Naive thymus-derived CD8-positive, alpha-beta T cell (primary cell): Measurements from ENCODE around the gene SETD5. TPM values are rescaled to one million over a fixed set of nuclear protein-coding genes. Genes with fewer than 3 reads are reported as not detected.

Experiments
- ATAC-seq, 2 donors: fragments of 150-1000 bp; cut with Tn5 transposase in 1 of 2; sonication (Bioruptor Pico), chemical (Tn5 transposase) in 1 of 2; 1 replicate in 1 of 2; 2 replicates in 1 of 2; pipeline ENCODE4 v1.10.0; 2021; ENCODE audit warnings: mild to moderate bottlenecking in 2 of 2, moderate library complexity in 2 of 2
- POLR2A ChIA-PET: fragments of 350-600 bp; sonication (Branson Sonifier 250); formaldehyde crosslinking; loops from one replicate; lab custom pipeline; 2021; ENCODE audit warnings: antibody characterized with exemption; lab: Charles Lee
- DNase-seq, 10 donors: peaks; one replicate each; pipeline versions ENCODE4 v3.0.0 to v3.0.0-alpha.2; 2020 to 2022
- H3K27ac Mint-ChIP-seq, 10 donors: one replicate each; pipeline ENCODE4 v1.8.0; 2020 to 2022; ENCODE audit warnings: mild to moderate bottlenecking in 10 of 10, mixed read lengths in 10 of 10, moderate library complexity in 4 of 10, inconsistent platforms in 1 of 10
- H3K27me3 Mint-ChIP-seq, 5 donors: one replicate each; pipeline ENCODE4 v1.8.0; 2021 to 2022; ENCODE audit warnings: mixed read lengths in 5 of 5
- H3K36me3 Mint-ChIP-seq, 3 donors: one replicate each; pipeline ENCODE4 v1.8.0; 2020 to 2022; ENCODE audit warnings: mixed read lengths in 3 of 3, mild to moderate bottlenecking in 2 of 3, inconsistent platforms in 1 of 3
- H3K4me1 Mint-ChIP-seq, 4 donors: one replicate each; pipeline ENCODE4 v1.8.0; 2021 to 2022; ENCODE audit warnings: mixed read lengths in 4 of 4
- H3K4me3 Mint-ChIP-seq, 10 donors: one replicate each; pipeline ENCODE4 v1.8.0; 2020 to 2022; ENCODE audit warnings: mild to moderate bottlenecking in 10 of 10, mixed read lengths in 10 of 10, moderate library complexity in 6 of 10, inconsistent platforms in 1 of 10
- H3K9me3 Mint-ChIP-seq, 9 donors: one replicate each; pipeline ENCODE4 v1.8.0; 2020 to 2022; ENCODE audit warnings: mixed read lengths in 9 of 9, mild to moderate bottlenecking in 3 of 9, inconsistent platforms in 1 of 9, moderate library complexity in 1 of 9
- polyA plus RNA-seq, 3 donors: library from polyadenylated mRNA; unstranded; fragments of 300-500 nt; fragmentation: Illumina TruSeq; gene quantifications; one replicate each; pipeline ENCODE4 v1.2.3, GENCODE V29; 2021
- total RNA-seq, 8 experiments: library from RNA in 2 of 8; stranded (reverse) in 2 of 8; gene quantifications; one replicate each; pipeline ENCODE4 v1.2.3 and lab custom pipeline; 2021 to 2026

Gene SETD5
- total and polyA plus RNA-seq, 5 experiments from 2014 or later: 16.0 to 146 (median 43.0) TPM

DNA sequence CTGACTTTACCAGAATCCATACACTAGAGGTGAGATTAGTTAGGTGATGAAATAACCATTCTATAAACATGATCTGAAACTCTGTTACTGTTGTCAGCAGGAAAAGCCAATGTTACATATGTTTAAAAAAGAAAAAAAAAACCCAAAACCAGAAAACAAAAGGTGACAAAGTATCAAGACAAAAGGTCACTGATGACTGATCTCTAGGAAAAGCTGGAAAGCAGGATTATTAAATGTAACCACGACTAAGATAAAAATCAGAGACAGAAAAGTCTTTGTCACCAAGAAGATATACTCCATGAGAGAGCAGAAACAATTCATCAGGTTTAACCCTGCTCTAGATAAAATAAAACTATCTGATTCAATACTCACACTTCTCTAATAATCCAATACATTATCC lies 5.4 kb upstream of the SETD5 start:
- Mint-ChIP-seq H3K4me3 (peak overlapping the region in 7 of 10 donors; percentile 5 to 58 (median 33)), H3K9me3 (no peaks in the 10 kb centered on the region), H3K27ac (peak overlapping the region in 9 of 10 donors; percentile 10 to 96 (median 71)), H3K27me3 (peaks cover 0 to under 1% (median 0%) of the 10 kb centered on the region in 5 donors), H3K4me1 (peaks cover 31 to 68% (median 58%) of the 10 kb centered on the region in 4 donors), H3K36me3 (peaks cover 0 to 82% (median 21%) of the 10 kb centered on the region in 3 donors)
- POLR2A ChIA-PET: interaction anchor here (0.6 kb wide), 1 partner anchor 401 kb away, joined by 3 read pairs; the partner anchor contains the start of genes ARPC4 and TADA3
- DNase-seq (no peak), ATAC-seq (no peak)

DNA sequence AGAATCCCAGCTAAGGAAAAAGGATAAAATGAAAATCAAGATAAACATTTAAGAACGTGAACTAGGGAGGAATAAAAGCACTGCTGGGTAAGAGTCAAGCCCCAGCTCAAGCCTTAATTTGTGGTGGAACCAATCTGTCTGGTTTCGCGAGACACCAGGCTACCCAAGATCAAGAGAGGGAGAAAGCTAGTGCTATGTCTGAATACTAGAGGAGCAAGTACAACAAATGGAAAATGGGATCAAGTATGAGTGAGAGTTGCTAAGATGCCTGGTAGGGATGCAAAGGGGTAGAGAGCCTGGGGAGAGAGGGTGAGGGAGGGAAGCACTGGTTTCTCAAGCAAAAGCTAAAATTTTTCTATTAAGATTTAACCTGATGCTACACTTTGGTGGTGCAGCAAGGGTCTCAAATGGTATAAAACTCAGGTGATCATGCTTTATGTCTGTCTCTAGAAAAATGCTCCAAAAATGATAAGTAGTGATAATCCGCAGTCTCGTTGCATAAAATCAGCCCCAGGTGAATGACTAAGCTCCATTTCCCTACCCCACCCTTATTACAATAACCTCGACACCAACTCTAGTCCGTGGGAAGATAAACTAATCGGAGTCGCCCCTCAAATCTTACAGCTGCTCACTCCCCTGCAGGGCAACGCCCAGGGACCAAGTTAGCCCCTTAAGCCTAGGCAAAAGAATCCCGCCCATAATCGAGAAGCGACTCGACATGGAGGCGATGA lies 1.7 kb upstream of the SETD5 start:
- peaks cover 0 to 4% (median 0%) of the 10 kb centered on the region in 5 donors for H3K27me3 Mint-ChIP-seq
- no peak for ATAC-seq
- H3K36me3 Mint-ChIP-seq: peaks cover 0 to 48% (median 12%) of the 10 kb centered on the region in 3 donors
- peak overlapping the region; percentile 89 to 99 (median 96) for H3K4me3 Mint-ChIP-seq
- peak overlapping the region; percentile 94 to 99 (median 98) for H3K27ac Mint-ChIP-seq
- POLR2A ChIA-PET: interaction anchor here (0.6 to 5.1 kb wide), 16 partner anchors 9 to 798 kb away, joined by 3 to 131 read pairs (median 7); partner anchors contain the start of genes BRPF1, MTMR14 and THUMPD3
- no peaks in the 10 kb centered on the region for H3K9me3 Mint-ChIP-seq
- no peak for DNase-seq
- H3K4me1 Mint-ChIP-seq: peaks cover 46 to 78% (median 72%) of the 10 kb centered on the region in 4 donors

DNA sequence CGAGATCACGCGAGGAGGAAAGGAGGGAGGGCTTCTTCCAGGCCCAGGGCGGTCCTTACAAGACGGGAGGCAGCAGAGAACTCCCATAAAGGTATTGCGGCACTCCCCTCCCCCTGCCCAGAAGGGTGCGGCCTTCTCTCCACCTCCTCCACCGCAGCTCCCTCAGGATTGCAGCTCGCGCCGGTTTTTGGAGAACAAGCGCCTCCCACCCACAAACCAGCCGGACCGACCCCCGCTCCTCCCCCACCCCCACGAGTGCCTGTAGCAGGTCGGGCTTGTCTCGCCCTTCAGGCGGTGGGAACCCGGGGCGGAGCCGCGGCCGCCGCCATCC lies 1.1 kb upstream of the SETD5 start:
- H3K4me3 Mint-ChIP-seq: peak overlapping the region; percentile 89 to 99 (median 96)

GRCh38 chr3:9396632-9397331 lies 633 bp upstream of the SETD5 start:
- Mint-ChIP-seq H3K9me3 (no peaks in the 10 kb centered on the region), H3K4me1 (peaks cover 46 to 78% (median 71%) of the 10 kb centered on the region in 4 donors), H3K27me3 (peaks cover 0 to 4% (median 0%) of the 10 kb centered on the region in 5 donors), H3K4me3 (peak overlapping the region; percentile 90 to 99 (median 96)), H3K36me3 (peaks cover 0 to 38% (median 5%) of the 10 kb centered on the region in 3 donors), H3K27ac (peak overlapping the region; percentile 96 to 99 (median 98))
- DNase-seq: peak; percentile 96 to 100 (median 99)
- ATAC-seq: peak; percentile 70 to 71
- POLR2A ChIA-PET: interaction anchor here (0.8 to 5.1 kb wide), 28 partner anchors 8 to 1039 kb away, joined by 3 to 131 read pairs (median 6); partner anchors contain the start of genes ARPC4, BRPF1, CRELD1 and MTMR14

More for the DNA sequence above, 1.1 kb upstream of the SETD5 start:
- Mint-ChIP-seq H3K27ac (peak overlapping the region; percentile 94 to 99 (median 98)), H3K27me3 (peaks cover 0 to 4% (median 0%) of the 10 kb centered on the region in 5 donors), H3K36me3 (peaks cover 0 to 43% (median 10%) of the 10 kb centered on the region in 3 donors), H3K9me3 (no peaks in the 10 kb centered on the region), H3K4me1 (peaks cover 48 to 78% (median 72%) of the 10 kb centered on the region in 4 donors)
- POLR2A ChIA-PET: interaction anchor here (0.8 to 5.1 kb wide), 24 partner anchors 8 to 852 kb away, joined by 3 to 131 read pairs (median 6); partner anchors contain the start of genes ARPC4, BRPF1, CRELD1 and MTMR14
- peak in 6 of 10 donors; percentile 80 to 89 (median 82) for DNase-seq
- ATAC-seq: peak; percentile 35 to 41

DNA sequence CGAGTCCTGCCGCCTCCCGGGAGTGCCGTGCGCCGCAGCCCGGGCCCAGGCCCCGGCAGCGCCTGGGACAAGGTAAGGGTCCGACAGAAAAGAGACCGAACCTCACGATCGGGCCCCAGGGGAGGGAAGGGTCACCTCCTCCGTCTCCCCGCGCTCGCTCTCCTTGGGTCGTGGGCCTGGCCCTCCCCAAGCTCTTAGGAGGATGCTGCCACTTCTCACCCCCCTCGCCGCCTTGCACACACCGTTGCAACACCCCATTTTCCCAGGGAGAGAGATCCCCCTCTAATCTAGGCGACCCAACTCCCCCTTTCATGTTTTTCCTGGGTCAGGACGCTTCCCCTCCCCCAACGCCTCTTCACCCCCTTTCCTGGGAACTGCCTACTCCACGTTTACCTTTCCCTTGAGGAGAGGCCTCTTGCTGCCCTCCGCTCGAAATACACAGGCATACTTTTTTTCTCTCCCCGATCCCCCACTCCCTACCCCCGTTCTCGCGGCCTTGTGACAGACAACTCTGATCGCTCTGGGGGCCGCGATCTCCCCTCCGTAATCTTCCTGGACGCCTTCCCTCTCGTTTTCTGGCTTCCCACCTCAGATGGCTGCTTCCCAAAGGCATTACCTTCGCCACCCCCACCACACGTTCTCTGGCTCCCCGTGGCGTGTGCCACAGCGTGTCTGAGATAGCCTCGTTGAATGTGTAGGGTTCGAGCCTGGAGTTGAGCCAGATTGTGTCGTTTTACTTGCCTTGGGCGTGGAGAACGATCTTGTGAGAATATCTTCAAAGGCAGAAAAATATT lies 688 bp downstream of the SETD5 start:
- H3K4me1 Mint-ChIP-seq: peaks cover 49 to 78% (median 71%) of the 10 kb centered on the region in 4 donors
- POLR2A ChIA-PET: interaction anchor here (0.6 to 5.1 kb wide), 14 partner anchors 9 to 395 kb away, joined by 3 to 131 read pairs (median 10); partner anchors contain the start of genes ARPC4, MTMR14, TADA3 and THUMPD3
- peaks cover 0 to 24% (median 4%) of the 10 kb centered on the region in 3 donors for H3K36me3 Mint-ChIP-seq

DNA sequence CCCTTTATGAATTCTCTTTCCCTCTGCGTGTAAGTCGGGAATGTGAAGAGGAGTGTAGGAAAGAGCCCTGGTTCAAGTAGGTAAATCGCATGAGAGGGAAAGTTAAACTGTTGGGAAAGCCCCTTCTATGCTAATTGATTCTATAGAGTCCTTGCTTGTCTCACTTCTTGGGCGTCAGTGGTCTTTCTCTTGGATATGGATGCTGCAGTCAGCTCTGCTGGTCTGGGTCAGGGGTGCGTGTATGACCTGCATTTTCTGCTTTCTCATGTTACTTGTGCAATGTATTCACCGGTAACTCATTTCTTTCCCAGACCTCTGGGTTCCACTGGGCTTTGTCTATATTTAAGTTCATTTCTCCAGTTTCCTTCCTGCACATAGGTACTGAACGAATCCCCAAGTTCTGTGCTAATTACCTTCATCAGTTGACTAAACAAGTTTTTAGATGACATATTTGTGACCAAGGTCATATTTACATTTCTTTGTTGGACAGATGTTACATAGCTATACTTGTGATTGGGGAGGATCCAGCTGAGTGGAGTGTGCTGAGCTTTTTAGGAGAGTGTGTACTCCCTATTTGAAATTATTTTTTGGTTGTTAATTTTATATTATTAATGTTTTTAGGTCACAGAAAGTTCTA lies 1.4 kb downstream of the SETD5 start:
- ATAC-seq (no peak), DNase-seq (peak in 5 of 10 donors; percentile 2 to 39 (median 18))
- Mint-ChIP-seq H3K27ac (peak overlapping the region; percentile 89 to 99 (median 98)), H3K4me1 (peaks cover 49 to 77% (median 71%) of the 10 kb centered on the region in 4 donors), H3K36me3 (peaks cover 0 to 17% (median 0%) of the 10 kb centered on the region in 3 donors), H3K9me3 (no peaks in the 10 kb centered on the region), H3K4me3 (peak overlapping the region; percentile 92 to 99 (median 98)), H3K27me3 (peaks cover 0 to 4% (median 0%) of the 10 kb centered on the region in 5 donors)
- POLR2A ChIA-PET: interaction anchor here (0.5 to 1.8 kb wide), 6 partner anchors 16 to 250 kb away, joined by 3 to 6 read pairs (median 5); partner anchors contain the start of gene THUMPD3

More for the DNA sequence above, 688 bp downstream of the SETD5 start:
- H3K9me3 Mint-ChIP-seq: no peaks in the 10 kb centered on the region
- H3K27me3 Mint-ChIP-seq: peaks cover 0 to 4% (median 0%) of the 10 kb centered on the region in 5 donors
- DNase-seq (peak in 9 of 10 donors; percentile 19 to 69 (median 38)), ATAC-seq (no peak)
- peak overlapping the region; percentile 92 to 99 (median 98) for H3K4me3 Mint-ChIP-seq
- peak overlapping the region; percentile 89 to 99 (median 98) for H3K27ac Mint-ChIP-seq

DNA sequence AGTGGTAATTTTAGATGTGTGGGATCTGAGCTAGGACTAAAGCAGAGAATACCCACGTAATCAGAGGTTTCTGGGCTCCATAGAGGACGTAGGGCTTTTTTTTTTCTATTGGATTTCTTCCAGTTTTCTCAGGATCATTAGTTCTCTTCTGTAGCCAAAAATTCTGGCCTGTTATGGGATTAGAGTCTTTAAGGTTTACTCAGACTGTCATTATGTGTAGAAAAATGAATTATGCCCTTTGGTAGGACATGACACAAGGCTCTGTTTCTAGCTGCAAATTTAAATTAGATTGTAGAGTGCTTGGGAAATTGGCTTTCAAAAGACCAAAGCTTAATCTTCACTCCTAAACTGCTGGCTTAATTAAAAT lies 1.9 kb downstream of the SETD5 start:
- DNase-seq (no peak), ATAC-seq (no peak)
- H3K27ac Mint-ChIP-seq: peak overlapping the region; percentile 30 to 98 (median 85)
- POLR2A ChIA-PET: interaction anchor here (0.6 to 1.8 kb wide), 5 partner anchors 17 to 250 kb away, joined by 3 to 6 read pairs (median 5); partner anchors contain the start of gene THUMPD3
- H3K4me3 Mint-ChIP-seq: peak overlapping the region; percentile 92 to 99 (median 98)
- peaks cover 0 to 4% (median 0%) of the 10 kb centered on the region in 5 donors for H3K27me3 Mint-ChIP-seq
- H3K4me1 Mint-ChIP-seq: peaks cover 49 to 75% (median 69%) of the 10 kb centered on the region in 4 donors
- H3K9me3 Mint-ChIP-seq: no peaks in the 10 kb centered on the region
- H3K36me3 Mint-ChIP-seq: peaks cover 0 to 12% (median 0%) of the 10 kb centered on the region in 3 donors

DNA sequence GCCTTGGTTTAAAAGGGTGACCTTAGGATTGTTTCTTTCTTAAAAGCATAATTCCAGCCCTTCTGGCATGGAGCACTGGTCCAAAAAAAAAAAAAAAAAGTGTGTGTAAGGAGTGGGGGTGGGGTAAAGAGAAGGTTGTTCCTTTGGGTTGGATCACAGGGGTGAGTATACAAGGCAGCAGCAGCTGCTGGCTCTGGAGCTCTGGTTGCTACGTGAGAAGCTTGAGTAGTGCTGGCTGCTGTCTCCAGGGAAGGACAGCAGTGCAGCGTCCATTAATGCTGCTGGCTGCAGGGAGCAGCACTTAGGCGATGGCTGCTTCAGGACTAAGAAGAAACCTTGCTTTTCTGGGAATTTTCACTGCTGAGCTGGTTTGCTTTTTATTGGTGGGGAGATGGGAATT lies 2.3 kb downstream of the SETD5 start:
- Mint-ChIP-seq H3K4me3 (peak overlapping the region; percentile 92 to 99 (median 98)), H3K4me1 (peaks cover 49 to 75% (median 69%) of the 10 kb centered on the region in 4 donors), H3K9me3 (no peaks in the 10 kb centered on the region), H3K27ac (peak overlapping the region; percentile 30 to 98 (median 85)), H3K36me3 (peaks cover 0 to 8% (median 0%) of the 10 kb centered on the region in 3 donors), H3K27me3 (peaks cover 0 to 4% (median 0%) of the 10 kb centered on the region in 5 donors)
- ATAC-seq (no peak), DNase-seq (no peak)
- POLR2A ChIA-PET: interaction anchor here (0.8 to 1.0 kb wide), 3 partner anchors 17 to 249 kb away, joined by 5 to 6 read pairs (median 5); partner anchors contain the start of gene THUMPD3

DNA sequence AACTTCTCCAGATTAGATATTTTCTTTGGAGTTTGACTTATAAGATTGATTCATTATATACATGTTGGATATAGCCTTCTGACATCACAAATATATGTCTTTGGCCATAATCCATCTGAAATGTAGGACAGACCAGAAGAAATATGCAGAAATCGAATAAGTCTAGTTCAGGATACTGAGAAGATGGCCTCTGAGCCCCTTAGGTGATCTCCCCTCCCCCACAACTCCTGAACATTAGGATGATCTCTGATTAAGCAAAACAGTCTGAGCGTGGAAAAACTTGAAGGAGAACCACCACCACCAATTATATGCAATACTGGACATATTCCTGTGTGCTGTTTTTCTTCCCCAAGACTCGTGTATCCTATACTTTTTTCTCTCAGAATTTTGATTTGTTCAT lies 3.2 kb downstream of the SETD5 start:
- H3K27ac Mint-ChIP-seq: peak overlapping the region in 6 of 10 donors; percentile 31 to 80 (median 46)
- POLR2A ChIA-PET: no interaction called here
- no peaks in the 10 kb centered on the region for H3K9me3 Mint-ChIP-seq

GRCh38 chr3:9401986-9402385 lies 4.6 kb downstream of the SETD5 start:
- ATAC-seq (no peak), DNase-seq (no peak)
- POLR2A ChIA-PET: interaction anchor here (1.2 kb wide), 1 partner anchor 39 kb away, joined by 4 read pairs; the partner anchor contains the start of gene THUMPD3
- Mint-ChIP-seq H3K4me3 (peak overlapping the region in 9 of 10 donors; percentile 2 to 92 (median 33)), H3K9me3 (no peaks in the 10 kb centered on the region), H3K36me3 (peaks cover 0 to 4% (median 0%) of the 10 kb centered on the region in 3 donors), H3K4me1 (peaks cover 45 to 84% (median 71%) of the 10 kb centered on the region in 4 donors), H3K27ac (peak overlapping the region in 2 of 10 donors; percentile 57 to 75), H3K27me3 (peaks cover 0 to 4% (median 0%) of the 10 kb centered on the region in 5 donors)

More for the DNA sequence above, 3.2 kb downstream of the SETD5 start:
- Mint-ChIP-seq H3K4me3 (peak overlapping the region in 9 of 10 donors; percentile 40 to 99 (median 68)), H3K27me3 (peaks cover 0 to 4% (median 0%) of the 10 kb centered on the region in 5 donors), H3K4me1 (peaks cover 45 to 75% (median 67%) of the 10 kb centered on the region in 4 donors), H3K36me3 (peaks cover 0 to 3% (median 0%) of the 10 kb centered on the region in 3 donors)
- ATAC-seq (no peak), DNase-seq (no peak)
